VCaP (cell line): ENCODE results near the gene PAPPA.

Experiments used
- H3K27ac ChIP-seq: fragments of 450-650 bp; 2 replicates; pipeline ENCODE4 v1.5.1; 2017
- CTCF ChIP-seq: fragments of 450-650 bp; conservative IDR thresholded peaks from 2 replicates; pipeline ENCODE4 v1.5.1; 2017; ENCODE audit warnings: mild to moderate bottlenecking, moderate library complexity

Gene PAPPA

GRCh38 chr9:116236979-116237378 is 83.4 kb downstream of the PAPPA start:
- no peak overlapping the region for H3K27ac ChIP-seq

GRCh38 chr9:116237456-116237855 is 83.9 kb downstream of the PAPPA start:
- TF ChIP-seq CTCF, result no peak
- H3K27ac ChIP-seq, result no peak overlapping the region

More at GRCh38 chr9:116236979-116237378, 83.4 kb downstream of the PAPPA start:
- TF ChIP-seq CTCF, result no peak

GRCh38 chr9:116238225-116238624 is 84.6 kb downstream of the PAPPA start:
- TF ChIP-seq CTCF, result no peak
- no peak overlapping the region for H3K27ac ChIP-seq

GRCh38 chr9:116238776-116239340 is 85.3 kb downstream of the PAPPA start:
- no peak for TF ChIP-seq CTCF
- no peak overlapping the region for H3K27ac ChIP-seq

- H3K27ac ChIP-seq, result no peak overlapping the region
- no peak for TF ChIP-seq CTCF
These were observed 90.1 kb downstream of the PAPPA start for GRCh38 chr9:116243708-116244107.

GRCh38 chr9:116247284-116247683 is 93.7 kb downstream of the PAPPA start:
- no peak for TF ChIP-seq CTCF
- no peak overlapping the region for H3K27ac ChIP-seq

GRCh38 chr9:116247791-116248374 is 94.3 kb downstream of the PAPPA start:
- H3K27ac ChIP-seq, result no peak overlapping the region
- no peak for TF ChIP-seq CTCF
